NCI-H2227 treated with DMSO at 0.1 percent for 48 hours (cell line): Measurements from ENCODE around the gene KBTBD2.
"Not testable (repeated sequence)": the region's sequence is repeated elsewhere in the genome, so short reads cannot be mapped to it uniquely, and the experiment has no call there.

ENCODE experiments used
- DNase-seq: peaks from one replicate; lab custom pipeline; 2025; lab: John Stamatoyannopoulos, UW

Gene KBTBD2

DNA sequence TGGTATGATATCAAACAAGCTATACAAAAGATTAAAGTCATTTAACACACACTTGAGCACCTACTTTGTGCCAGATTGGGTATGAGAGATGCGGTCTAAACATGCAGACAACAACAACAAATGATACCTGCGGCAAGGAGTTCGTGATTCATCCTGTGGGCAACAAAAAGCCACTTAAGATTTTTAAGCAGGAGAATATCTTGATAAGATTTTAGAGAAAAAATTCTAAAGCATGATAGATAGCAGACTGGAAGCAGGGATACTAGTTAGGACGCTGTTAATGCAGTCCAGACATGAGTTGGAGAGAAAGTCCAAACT lies 1.6 kb upstream of the KBTBD2 start:
- no peak for DNase-seq

DNA sequence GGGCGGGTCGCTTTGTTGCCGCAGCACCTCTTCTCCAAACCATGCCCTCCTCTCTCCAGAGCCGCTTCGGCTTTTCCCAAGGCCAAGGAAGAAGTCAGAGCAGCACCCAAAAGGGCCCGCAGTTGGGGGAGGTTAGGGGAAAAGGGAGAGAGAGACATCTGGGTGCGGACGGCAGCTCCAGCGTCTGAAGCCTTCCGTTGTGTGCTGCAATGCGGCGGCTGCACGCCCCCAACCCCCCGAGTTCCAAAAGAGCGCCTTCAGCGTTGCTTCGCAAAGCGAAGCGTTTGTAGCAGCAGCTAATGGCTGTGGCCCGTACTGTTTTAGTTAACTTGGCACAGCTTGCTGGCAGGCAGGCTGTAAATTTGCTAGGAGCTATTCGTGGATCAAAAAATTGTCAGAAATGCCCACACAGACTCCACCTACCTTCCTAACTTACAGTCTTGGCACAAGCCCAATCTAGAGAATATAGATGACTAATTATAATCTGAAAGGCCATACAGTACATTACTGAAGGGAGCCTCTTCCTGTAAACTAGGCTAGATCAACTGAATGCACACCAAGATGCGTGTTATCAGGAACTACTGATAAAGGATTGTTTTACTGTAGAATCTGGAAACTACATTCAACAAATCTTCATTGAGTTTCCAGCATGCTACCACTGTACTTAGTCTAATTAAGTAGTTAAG lies 1.1 kb upstream of the KBTBD2 start:
- peak; percentile 42 for DNase-seq

- peak; percentile 95 for DNase-seq
Observed at GRCh38 chr7:32891800-32892520, 400 bp upstream of the KBTBD2 start.

DNA sequence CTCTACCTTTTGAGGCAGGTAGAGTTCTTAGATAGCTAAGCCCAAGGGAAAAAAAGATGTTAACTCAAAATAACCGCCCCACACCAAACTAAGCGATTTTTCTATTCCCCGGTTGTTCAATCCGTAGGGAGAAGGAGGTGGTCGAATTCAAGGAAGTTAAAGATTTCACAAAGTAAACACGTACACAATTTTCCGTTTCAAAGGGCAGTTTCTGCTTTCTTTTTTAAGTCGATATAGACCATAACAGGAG lies 842 bp downstream of the KBTBD2 start:
- DNase-seq: no peak

DNA sequence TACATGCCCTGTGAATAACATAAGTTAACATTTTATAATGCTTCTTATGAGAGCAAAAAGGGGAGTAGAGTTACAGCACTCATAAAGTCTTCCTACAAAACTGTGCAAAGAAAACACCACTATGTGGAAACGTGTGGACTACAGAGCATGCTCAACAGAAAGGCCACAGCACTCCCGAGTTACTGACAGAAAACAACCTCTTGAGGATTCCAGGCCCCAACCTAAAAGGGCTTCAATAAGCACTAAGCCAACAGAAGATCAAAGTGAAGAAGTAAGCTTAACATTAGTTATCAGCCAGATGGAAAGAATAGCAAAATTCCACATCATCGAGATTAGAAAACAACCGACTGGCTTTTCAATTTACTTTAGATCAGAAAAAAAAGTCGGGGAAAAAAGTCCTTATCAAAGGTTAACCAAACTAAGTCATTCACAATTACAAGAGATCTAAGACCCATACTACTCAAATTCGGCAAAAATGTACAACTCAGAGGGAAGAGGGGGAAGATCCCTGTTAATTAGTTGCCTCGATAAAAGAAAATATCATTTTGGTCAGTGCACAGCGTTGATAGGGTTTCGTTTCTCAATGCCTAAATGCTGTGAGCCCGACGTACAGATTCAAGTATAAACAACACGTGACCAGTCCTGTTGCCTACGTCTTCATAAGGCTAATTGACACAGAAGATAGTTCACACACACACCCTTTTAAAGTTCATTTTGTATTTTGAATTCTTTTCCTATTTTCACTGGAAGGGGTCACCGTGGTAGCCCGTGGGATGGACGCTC lies 1.4 kb downstream of the KBTBD2 start:
- peak; percentile 38 for DNase-seq

- DNase-seq: no peak
Observed at GRCh38 chr7:32888505-32888904, 3.1 kb downstream of the KBTBD2 start.

DNA sequence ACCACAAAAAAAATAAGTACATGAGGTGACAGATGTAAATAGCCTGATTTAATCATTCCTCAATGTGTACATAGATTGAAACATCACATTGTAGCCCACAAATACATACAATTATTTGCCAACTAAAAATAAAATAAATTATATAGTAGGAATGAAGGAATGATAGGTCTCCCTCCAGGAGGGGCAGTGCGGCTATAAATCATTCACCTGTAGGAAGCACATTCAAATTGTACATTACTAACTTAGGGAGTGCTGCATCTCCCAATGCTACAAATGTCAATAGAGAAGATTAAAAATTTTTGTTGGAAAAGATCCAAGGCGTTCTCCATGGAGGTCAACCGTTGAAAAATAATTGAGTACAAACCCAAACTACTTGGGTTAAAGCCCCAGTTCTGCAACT lies 4.2 kb downstream of the KBTBD2 start:
- peak; percentile 65 for DNase-seq

DNA sequence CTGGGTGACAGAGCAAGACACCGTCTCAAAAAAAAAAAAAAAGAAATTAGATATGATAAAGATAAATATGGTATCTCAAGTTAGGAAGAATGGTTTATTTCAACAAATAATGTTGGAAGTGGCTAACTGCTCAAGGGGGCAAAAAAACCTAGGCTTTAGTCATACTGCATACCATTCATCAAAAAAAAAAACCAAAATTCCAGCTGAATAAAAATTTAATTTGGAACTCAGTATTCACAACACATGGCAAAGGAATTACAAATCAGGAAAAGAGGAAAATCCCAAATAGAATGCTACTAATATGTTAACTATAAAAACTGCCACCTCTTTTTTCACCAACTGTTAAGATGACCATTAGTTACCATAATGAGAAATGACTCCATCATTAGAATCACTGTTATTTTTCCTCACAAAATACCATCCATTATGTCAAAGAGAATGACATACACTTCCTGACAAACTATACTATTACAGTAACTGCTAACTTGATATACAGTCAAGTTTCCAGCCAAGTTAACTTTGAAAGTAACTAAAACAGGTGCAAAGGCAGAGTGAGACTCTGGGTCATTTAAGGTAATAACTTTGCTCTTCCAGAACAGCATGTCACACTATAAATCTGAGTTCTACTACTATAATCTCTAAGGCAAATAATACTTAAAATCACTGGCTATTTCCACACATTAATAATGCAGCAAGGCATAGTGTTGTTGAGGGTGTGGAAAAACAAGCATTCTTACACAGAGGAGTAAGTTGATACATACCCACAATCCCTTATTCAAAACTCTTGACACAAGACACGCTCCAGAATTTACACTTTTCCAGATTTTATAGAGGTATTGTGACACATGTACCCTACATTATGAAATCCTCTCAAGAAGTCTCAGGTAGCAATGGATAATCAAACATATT lies 10.2 kb downstream of the KBTBD2 start:
- DNase-seq: no peak

GRCh38 chr7:32879460-32879859 lies 12.1 kb downstream of the KBTBD2 start:
- no peak for DNase-seq

DNA sequence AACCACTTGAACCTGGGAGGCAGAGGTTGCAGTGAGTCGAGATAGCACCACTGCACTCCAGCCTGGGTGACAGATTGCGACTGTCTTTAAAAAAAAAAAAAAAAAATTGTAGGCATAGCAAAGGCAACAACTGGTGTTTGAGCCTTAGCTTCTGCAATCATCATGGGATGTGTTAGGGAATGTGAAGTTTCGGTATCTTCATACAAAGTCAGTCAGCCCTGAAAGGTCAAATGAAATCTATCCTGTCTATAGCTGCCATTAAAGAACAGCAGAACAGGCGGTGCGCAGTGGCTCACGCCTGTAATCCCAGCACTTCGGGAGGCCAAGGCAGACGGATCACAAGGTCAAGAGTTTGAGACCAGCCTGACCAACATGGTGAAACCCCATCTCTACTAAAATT lies 13.5 kb downstream of the KBTBD2 start:
- not testable (repeated sequence) for DNase-seq

DNA sequence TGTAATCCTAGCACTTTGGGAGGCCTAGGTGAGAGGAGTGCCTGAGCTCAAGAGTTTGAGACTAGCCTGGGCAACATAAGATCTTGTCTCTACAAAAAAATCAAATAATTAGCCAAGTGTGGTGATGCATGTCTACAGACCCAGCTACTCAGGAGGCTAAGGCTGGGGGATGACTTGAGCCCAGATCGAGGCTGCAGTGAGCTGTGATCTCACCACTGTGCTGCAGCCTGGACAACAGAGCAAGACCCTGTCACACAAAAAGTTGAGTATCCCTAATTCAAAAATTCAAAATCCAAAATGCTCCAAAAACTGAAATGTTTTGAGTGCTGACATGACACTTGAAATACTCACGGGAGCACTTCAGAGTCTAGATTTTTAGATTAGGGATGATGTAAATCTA lies 19.1 kb downstream of the KBTBD2 start:
- DNase-seq: no peak

- no peak for DNase-seq
Observed at GRCh38 chr7:32871624-32872371, 19.8 kb downstream of the KBTBD2 start.

DNA sequence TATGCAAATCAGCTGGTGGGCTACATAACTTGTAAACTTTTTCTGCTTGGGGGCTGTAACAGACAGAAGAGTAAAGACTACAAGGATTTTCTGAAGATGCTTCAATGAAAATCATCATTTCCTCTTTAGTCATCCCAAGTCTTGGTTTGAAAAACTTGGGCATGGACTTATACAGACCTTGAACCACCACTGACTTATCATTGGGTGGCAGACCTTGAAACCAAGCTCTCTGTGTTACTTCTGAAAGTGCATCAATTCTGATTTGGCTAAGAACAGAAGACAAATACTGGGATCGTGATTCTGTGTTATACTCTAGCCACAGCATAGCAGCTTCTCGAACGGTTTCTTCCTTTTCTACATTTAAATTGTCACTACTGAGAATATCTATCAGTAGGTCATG lies 21.3 kb downstream of the KBTBD2 start:
- no peak for DNase-seq

DNA sequence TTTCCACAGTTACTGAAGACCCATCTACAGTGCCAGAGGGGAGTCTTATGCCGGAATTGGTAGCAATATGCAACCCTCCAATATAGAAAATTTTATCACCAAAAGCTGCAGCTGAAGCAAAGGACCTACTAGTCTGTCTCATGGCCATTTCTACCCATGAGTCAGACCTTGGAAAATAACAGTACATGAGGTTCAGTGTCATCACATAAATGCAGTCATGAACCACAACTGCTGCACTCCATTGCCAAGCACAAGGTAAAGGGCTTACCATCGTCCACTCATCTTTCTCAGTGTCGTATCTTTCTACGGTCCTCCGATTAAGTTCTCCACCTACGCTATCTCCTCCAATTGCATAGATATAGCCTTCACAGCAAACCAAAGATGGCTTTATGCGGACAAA lies 21.8 kb downstream of the KBTBD2 start:
- DNase-seq: no peak

DNA sequence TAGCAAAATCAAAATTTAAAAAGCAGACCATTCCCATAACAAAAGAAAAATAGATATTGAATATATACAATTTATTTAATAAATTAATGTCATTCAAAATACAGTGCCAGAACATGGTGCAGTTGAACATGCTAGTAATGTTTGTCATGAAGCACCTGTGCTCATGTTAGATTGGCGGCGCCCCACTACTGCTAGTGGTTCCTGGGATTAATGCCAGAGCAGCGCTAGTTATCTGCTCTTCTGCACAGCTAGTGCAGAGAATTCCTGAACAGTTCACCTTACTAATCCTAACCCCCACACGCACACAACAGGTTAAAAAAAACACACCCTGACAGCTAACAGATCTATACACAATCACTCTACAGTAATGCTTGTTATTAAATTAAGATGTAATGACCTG lies 23.4 kb downstream of the KBTBD2 start:
- DNase-seq: no peak

DNA sequence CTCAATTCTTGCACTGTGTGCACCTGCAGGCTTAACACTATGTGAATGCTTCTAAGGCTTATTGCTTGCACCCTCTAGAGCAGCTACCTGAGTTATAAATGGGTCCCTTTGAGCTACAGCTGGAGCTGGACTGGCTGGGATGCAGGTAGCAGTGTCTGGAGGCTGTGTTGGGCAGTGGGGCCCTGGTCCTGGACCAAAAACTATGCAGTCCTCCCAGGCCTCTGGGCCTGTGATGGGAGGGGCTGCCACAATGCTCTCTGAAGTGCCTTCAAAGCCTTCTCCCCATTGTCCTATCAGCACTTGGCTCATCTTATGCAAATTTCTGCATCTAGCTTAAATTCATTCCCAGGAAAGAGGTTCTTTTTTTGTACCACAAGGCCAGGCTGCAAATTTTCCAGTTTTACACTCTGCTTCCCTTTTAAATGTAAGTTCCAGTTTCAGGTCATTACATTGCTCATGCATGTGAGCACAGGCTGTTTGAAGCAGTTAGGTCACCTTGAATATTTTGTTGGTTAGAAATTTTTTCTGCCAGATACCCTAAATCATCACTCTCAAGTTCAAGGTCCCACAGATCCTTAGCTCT lies 26.0 kb downstream of the KBTBD2 start:
- no peak for DNase-seq

GRCh38 chr7:32863872-32864271 lies 27.7 kb downstream of the KBTBD2 start:
- not testable (repeated sequence) for DNase-seq

- DNase-seq: no peak
Observed at GRCh38 chr7:32860090-32860489, 31.5 kb downstream of the KBTBD2 start.

DNA sequence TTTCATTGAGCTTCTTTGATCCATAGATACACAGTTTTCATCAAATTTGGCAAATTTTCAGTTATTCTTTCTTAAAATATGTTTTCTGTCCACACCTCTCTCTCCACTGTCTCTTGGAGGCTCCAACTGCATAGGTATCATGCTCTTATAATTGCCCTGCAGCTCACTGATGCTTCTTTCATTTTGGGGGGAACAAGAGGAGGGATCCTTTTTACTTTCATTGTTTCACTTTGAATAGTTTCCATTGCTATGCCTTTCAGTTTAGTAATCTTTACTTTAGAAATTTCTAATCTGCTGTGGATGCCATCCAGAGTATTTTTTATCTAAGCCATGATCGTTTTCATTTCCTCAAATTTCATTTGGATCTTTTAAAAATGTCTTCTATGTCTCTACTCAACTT lies 32.9 kb downstream of the KBTBD2 start:
- DNase-seq: no peak

GRCh38 chr7:32857063-32857462 lies 34.5 kb downstream of the KBTBD2 start:
- DNase-seq: not testable (repeated sequence)
